Measurements from ENCODE around the gene NKAIN1.

The NKAIN1 gene

DNA sequence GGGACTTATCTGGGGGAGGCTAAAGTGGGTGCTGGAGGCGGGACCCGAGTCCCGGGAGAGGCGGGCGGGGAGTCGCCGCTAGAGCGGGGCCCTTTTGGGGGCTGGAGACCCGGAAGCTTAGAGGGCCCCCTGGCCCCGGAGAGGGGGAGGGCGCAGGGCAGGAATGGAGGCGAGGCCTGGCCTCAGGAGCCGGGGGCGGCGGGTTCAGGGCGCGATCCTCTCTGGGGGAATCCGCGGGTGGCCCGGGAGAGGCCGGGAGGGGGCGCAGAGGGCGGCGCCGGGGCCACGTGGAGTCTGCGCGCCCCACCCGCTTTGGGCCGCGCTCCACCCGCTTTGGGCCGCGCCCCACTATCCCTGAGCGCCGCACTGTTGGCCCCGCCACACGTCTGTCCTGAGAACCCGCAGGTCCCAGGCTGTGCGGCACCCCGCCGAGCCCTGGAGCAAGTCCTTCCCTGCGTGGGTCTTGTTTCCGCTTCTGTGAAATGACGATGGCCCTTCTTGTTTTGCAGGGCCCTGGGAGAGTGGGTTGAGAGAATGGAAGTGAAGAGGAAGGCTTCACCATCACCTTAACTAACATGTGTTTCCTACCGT is 84.4 kb downstream of the NKAIN1 start:
- Histone ChIP-seq H3F3A (ENCODE audit: low read depth) (peaks cover 9% of the 10 kb centered on the region; the same call in 1 of the 2 replicates), H3K4me1 (ENCODE audit: insufficient read depth, low read length, poor library complexity, severe bottlenecking) (peaks cover 12% of the 10 kb centered on the region), H3K9me2 (replicated peaks; ENCODE audit: low read depth, low read length) (no peaks in the 10 kb centered on the region), H2AFZ (ENCODE audit: low read length) (peak overlapping the region; percentile 78), H3K27me3 (ENCODE audit: insufficient read depth, low read length, poor library complexity, severe bottlenecking) (no peaks in the 10 kb centered on the region), H4K20me1 (ENCODE audit: insufficient read depth, low read length, poor library complexity, severe bottlenecking) (no peaks in the 10 kb centered on the region), H3K9ac (ENCODE audit: low read depth, low read length, poor library complexity, severe bottlenecking) (peak overlapping the region; percentile 74), H3K36me3 (ENCODE audit: insufficient read depth, low read length) (no peaks in the 10 kb centered on the region), H3K9me3 (ENCODE audit: insufficient read depth, low read depth, low read length) (no peaks in the 10 kb centered on the region), H3K4me2 (ENCODE audit: low read depth, low read length, poor library complexity, severe bottlenecking) (peak overlapping the region; percentile 79), H3K4me3 (ENCODE audit: low read length, poor library complexity, severe bottlenecking) (peak overlapping the region; percentile 73), H3K79me2 (ENCODE audit: insufficient read depth, low read length) (no peaks in the 10 kb centered on the region)
- no peak for TF ChIP-seq EZH2phosphoT487 (IDR thresholded peaks at IDR 0.05; ENCODE audit: borderline replicate concordance)
- TF ChIP-seq, protein P1, sequence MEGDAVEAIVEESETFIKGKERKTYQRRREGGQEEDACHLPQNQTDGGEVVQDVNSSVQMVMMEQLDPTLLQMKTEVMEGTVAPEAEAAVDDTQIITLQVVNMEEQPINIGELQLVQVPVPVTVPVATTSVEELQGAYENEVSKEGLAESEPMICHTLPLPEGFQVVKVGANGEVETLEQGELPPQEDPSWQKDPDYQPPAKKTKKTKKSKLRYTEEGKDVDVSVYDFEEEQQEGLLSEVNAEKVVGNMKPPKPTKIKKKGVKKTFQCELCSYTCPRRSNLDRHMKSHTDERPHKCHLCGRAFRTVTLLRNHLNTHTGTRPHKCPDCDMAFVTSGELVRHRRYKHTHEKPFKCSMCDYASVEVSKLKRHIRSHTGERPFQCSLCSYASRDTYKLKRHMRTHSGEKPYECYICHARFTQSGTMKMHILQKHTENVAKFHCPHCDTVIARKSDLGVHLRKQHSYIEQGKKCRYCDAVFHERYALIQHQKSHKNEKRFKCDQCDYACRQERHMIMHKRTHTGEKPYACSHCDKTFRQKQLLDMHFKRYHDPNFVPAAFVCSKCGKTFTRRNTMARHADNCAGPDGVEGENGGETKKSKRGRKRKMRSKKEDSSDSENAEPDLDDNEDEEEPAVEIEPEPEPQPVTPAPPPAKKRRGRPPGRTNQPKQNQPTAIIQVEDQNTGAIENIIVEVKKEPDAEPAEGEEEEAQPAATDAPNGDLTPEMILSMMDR (conservative IDR thresholded peaks at IDR 0.05; ENCODE audit: low read length), result peak; percentile 32; the same call in 1 of the 2 replicates

DNA sequence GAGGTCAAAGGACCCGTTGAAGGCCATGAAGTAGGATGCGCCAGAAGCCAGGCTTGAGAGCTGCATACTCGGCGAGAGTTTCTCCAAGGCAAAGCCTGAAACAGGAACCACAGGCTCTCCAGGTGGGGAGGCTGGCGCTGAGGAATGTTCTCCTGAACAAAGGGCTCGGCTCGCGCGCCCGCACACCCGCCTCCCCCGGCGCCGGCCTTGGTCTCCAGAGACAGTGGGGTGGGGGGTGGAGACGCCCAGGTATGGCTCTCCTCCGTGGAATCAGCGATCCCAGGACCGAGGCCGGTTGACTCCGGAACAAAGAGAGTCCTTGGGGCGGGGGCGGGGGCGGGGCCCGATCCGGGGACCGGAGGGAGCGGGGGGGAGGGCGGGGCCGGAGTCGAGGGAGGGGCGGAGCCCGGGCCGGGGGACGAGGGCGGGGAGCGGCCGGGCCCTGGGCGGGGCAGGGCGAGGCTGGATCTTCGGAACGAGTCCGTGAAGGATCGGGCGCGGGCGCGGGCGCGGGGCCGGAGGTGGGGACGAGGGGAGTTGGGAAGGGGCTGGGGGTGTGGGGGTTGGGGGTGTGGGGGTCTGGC is 85.0 kb downstream of the NKAIN1 start:
- H3K9me3 ChIP-seq (ENCODE audit: insufficient read depth, low read depth, low read length), result no peaks in the 10 kb centered on the region
- H3K4me2 ChIP-seq (ENCODE audit: low read depth, low read length, poor library complexity, severe bottlenecking), result peak overlapping the region; percentile 61
- H4K20me1 ChIP-seq (ENCODE audit: insufficient read depth, low read length, poor library complexity, severe bottlenecking), result no peaks in the 10 kb centered on the region
- no peaks in the 10 kb centered on the region for H3K27me3 ChIP-seq (ENCODE audit: insufficient read depth, low read length, poor library complexity, severe bottlenecking)
- peaks cover 9% of the 10 kb centered on the region; the same call in 1 of the 2 replicates for H3F3A ChIP-seq (ENCODE audit: low read depth)
- H3K9ac ChIP-seq (ENCODE audit: low read depth, low read length, poor library complexity, severe bottlenecking), result peak overlapping the region; percentile 74
- peak overlapping the region; percentile 97 for H2AFZ ChIP-seq (ENCODE audit: low read length)
- no peaks in the 10 kb centered on the region for H3K36me3 ChIP-seq (ENCODE audit: insufficient read depth, low read length)
- H3K9me2 ChIP-seq (replicated peaks; ENCODE audit: low read depth, low read length), result no peaks in the 10 kb centered on the region
- H3K4me1 ChIP-seq (ENCODE audit: insufficient read depth, low read length, poor library complexity, severe bottlenecking), result peaks cover 12% of the 10 kb centered on the region
- peak overlapping the region; percentile 73 for H3K4me3 ChIP-seq (ENCODE audit: low read length, poor library complexity, severe bottlenecking)
- H3K79me2 ChIP-seq (ENCODE audit: insufficient read depth, low read length), result no peaks in the 10 kb centered on the region
- TF ChIP-seq, protein P1 (conservative IDR thresholded peaks at IDR 0.05; ENCODE audit: low read length), result no peak

DNA sequence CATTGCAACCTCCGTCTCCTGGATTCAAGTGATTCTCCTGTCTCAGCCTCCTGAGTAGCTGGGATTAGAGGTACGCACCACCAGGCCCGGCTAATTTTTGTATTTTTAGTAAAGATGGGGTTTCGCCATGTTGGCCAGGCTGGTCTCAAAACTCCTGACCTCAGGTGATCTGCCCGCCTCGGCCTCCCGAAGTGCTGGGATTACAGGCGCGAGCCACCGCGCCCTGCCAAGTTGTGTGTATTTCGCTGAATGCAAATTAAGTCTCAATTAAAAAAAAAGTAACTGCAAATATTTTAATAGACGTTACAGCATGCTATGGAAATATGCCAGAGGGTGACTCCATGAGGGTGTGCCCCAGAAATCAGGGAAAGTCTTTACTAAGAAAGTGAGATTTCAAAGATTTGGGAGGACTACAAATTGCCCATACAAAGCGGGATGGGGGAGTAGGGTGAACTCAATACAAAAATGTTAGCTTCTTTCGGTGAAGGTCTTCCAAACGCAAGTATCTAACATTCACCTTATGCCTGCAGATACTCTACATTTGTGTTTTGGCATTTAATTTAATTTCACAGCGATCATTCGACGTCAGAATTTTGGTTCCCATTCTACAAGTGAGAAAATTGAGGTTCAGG is 85.6 kb downstream of the NKAIN1 start:
- H3K4me3 ChIP-seq (ENCODE audit: low read length, poor library complexity, severe bottlenecking), result peak overlapping the region; percentile 63
- TF ChIP-seq EZH2phosphoT487 (IDR thresholded peaks at IDR 0.05; ENCODE audit: borderline replicate concordance), result no peak
- TF ChIP-seq, protein P1 (conservative IDR thresholded peaks at IDR 0.05; ENCODE audit: low read length), result no peak
- peak overlapping the region; percentile 61 for H3K4me2 ChIP-seq (ENCODE audit: low read depth, low read length, poor library complexity, severe bottlenecking)
- no peaks in the 10 kb centered on the region for H3K27me3 ChIP-seq (ENCODE audit: insufficient read depth, low read length, poor library complexity, severe bottlenecking)
- H3K79me2 ChIP-seq (ENCODE audit: insufficient read depth, low read length), result no peaks in the 10 kb centered on the region
- H2AFZ ChIP-seq (ENCODE audit: low read length), result peak overlapping the region; percentile 97
- no peaks in the 10 kb centered on the region for H3K9me2 ChIP-seq (replicated peaks; ENCODE audit: low read depth, low read length)
- peaks cover 9% of the 10 kb centered on the region; the same call in 1 of the 2 replicates for H3F3A ChIP-seq (ENCODE audit: low read depth)
- H4K20me1 ChIP-seq (ENCODE audit: insufficient read depth, low read length, poor library complexity, severe bottlenecking), result no peaks in the 10 kb centered on the region
- no peaks in the 10 kb centered on the region for H3K9me3 ChIP-seq (ENCODE audit: insufficient read depth, low read depth, low read length)
- H3K36me3 ChIP-seq (ENCODE audit: insufficient read depth, low read length), result no peaks in the 10 kb centered on the region
- H3K9ac ChIP-seq (ENCODE audit: low read depth, low read length, poor library complexity, severe bottlenecking), result peak overlapping the region; percentile 59
- H3K4me1 ChIP-seq (ENCODE audit: insufficient read depth, low read length, poor library complexity, severe bottlenecking), result peaks cover 12% of the 10 kb centered on the region
